Activated B cell treated with CpG ODN at 0.5 μM for 24 hours (primary cell): ENCODE results near the gene LRRC71. TPM values are rescaled to one million over a fixed set of nuclear protein-coding genes. Genes with fewer than 3 reads are reported as not detected.

Experiments used
- ATAC-seq: fragments of 200-7000 bp; cut with Tn5 transposase; one replicate; pipeline ENCODE4 v1.10.0; 2021; ENCODE audit warnings: low read depth, mild to moderate bottlenecking, moderate library complexity
- CTCF ChIA-PET: fragments of 350-600 bp; sonication (Branson Sonifier 250); formaldehyde crosslinking; loops from one replicate; lab custom pipeline; 2021; ENCODE audit warnings: antibody characterized with exemption; lab: Charles Lee
- POLR2A ChIA-PET: fragments of 350-600 bp; sonication (Branson Sonifier 250); formaldehyde crosslinking; loops from one replicate; lab custom pipeline; 2021; ENCODE audit warnings: antibody characterized with exemption; lab: Charles Lee
- DNase-seq: peaks from one replicate; pipeline ENCODE4 v3.0.0; 2022
- H3K27ac Mint-ChIP-seq: one replicate; pipeline ENCODE4 v1.8.0; 2020; ENCODE audit warnings: mixed read lengths
- H3K27me3 Mint-ChIP-seq: one replicate; pipeline ENCODE4 v1.8.0; 2021; ENCODE audit warnings: mixed read lengths
- H3K36me3 Mint-ChIP-seq: one replicate; pipeline ENCODE4 v1.8.0; 2021; ENCODE audit warnings: low read depth, mixed read lengths
- H3K4me1 Mint-ChIP-seq: one replicate; pipeline ENCODE4 v1.8.0; 2021; ENCODE audit warnings: mixed read lengths
- H3K4me3 Mint-ChIP-seq: one replicate; pipeline ENCODE4 v1.8.0; 2020; ENCODE audit warnings: mild to moderate bottlenecking, mixed read lengths
- H3K9me3 Mint-ChIP-seq: one replicate; pipeline ENCODE4 v1.8.0; 2020; ENCODE audit warnings: mixed read lengths
- CTCF ChIP-seq: fragments of 200-600 bp; IDR thresholded peaks from one replicate; pipeline ENCODE4 v1.8.0; 2022; ENCODE audit warnings: antibody characterized with exemption, mild to moderate bottlenecking
- intact Hi-C: fragments of 100-400 bp; cut with micrococcal nuclease; formaldehyde crosslinking; loops from one replicate; pipeline ENCODE4 v1.15.1; 2024
- total RNA-seq: library from RNA; stranded (reverse); gene quantifications from 2 replicates; pipeline ENCODE4 v1.2.3, GENCODE V29; 2022

Gene LRRC71
- total RNA-seq, 1 donor from 2014 or later: not detected

GRCh38 chr1:156956333-156956732 is 35.9 kb downstream of the LRRC71 start:
- no peak overlapping the region for H3K27ac Mint-ChIP-seq
- no peaks in the 10 kb centered on the region for H3K36me3 Mint-ChIP-seq

DNA sequence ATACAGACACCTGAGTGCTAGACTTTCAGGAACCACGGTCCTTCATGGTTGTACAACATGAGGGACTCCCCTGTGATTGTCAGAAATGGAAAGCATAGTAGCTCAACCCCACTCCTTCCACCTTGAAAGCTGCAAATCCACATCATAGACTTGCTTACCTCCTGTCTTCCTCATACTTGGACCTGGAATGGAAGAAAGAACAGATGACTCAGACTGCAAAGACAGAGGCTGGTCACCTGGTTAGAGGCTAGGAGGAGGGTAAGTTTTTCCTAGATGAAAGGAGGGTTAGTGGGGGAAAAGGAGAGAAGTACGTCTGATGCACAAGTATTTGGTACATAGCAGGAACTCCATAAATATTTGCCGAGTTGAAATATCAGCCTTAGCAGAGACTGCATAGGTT is 37.2 kb downstream of the LRRC71 start:
- Mint-ChIP-seq H3K4me3 (no peak overlapping the region), H3K36me3 (no peaks in the 10 kb centered on the region), H3K27ac (no peak overlapping the region), H3K9me3 (peaks cover 2% of the 10 kb centered on the region), H3K27me3 (no peaks in the 10 kb centered on the region), H3K4me1 (peaks cover 6% of the 10 kb centered on the region)
- TF ChIP-seq CTCF: no peak
- intact Hi-C loops: no loop called here
- ATAC-seq (no peak), DNase-seq (no peak)
- POLR2A ChIA-PET: no interaction called here
- CTCF ChIA-PET: no interaction called here

More at GRCh38 chr1:156956333-156956732, 35.9 kb downstream of the LRRC71 start:
- CTCF ChIA-PET: no interaction called here
- no peak for TF ChIP-seq CTCF
- POLR2A ChIA-PET: no interaction called here
- H3K4me3 Mint-ChIP-seq: no peak overlapping the region
- no peak for DNase-seq
- H3K9me3 Mint-ChIP-seq: no peaks in the 10 kb centered on the region
- intact Hi-C loops: no loop called here
- ATAC-seq: no peak
- no peaks in the 10 kb centered on the region for H3K27me3 Mint-ChIP-seq
- peaks cover 6% of the 10 kb centered on the region for H3K4me1 Mint-ChIP-seq

GRCh38 chr1:156958247-156958714 is 37.8 kb downstream of the LRRC71 start:
- no peaks in the 10 kb centered on the region for H3K27me3 Mint-ChIP-seq
- ATAC-seq: no peak
- peaks cover 2% of the 10 kb centered on the region for H3K9me3 Mint-ChIP-seq
- intact Hi-C loops: no loop called here
- DNase-seq: no peak
- no peak for TF ChIP-seq CTCF
- H3K4me1 Mint-ChIP-seq: peaks cover 11% of the 10 kb centered on the region
- no peak overlapping the region for H3K27ac Mint-ChIP-seq
- no peak overlapping the region for H3K4me3 Mint-ChIP-seq
- H3K36me3 Mint-ChIP-seq: no peaks in the 10 kb centered on the region
- POLR2A ChIA-PET: no interaction called here
- CTCF ChIA-PET: no interaction called here

GRCh38 chr1:156959414-156959813 is 39.0 kb downstream of the LRRC71 start:
- Mint-ChIP-seq H3K4me3 (no peak overlapping the region), H3K27ac (no peak overlapping the region), H3K36me3 (no peaks in the 10 kb centered on the region), H3K27me3 (no peaks in the 10 kb centered on the region), H3K9me3 (peaks cover 2% of the 10 kb centered on the region), H3K4me1 (peaks cover 20% of the 10 kb centered on the region)
- ChIA-PET POLR2A (interaction anchor here (0.7 kb wide), 1 partner anchor 33 kb away, joined by 3 read pairs; no protein-coding TSS in a partner anchor), CTCF (no interaction called here)
- no peak for TF ChIP-seq CTCF
- ATAC-seq (no peak), DNase-seq (no peak)
- intact Hi-C loops: no loop called here

DNA sequence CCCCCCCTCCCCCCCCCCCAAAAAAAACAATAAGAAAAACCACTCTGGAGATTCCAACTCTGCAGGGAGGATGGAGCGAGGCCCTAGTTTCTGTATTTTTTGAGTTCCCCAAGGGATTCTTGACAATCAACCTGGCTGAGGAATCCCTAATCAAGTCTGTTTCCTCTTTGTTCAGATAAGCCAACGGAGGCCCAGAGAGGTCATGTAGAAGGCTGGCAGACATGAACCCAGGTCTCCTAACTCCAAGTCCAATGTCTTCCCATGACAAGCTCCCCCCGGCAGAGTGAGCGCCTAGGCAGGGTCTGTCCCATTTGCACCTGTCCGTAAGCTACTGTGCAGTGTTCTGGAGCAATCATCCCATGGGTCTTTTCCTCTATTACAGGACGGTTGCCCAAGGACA is 39.5 kb downstream of the LRRC71 start:
- POLR2A ChIA-PET: interaction anchor here (0.7 kb wide), 1 partner anchor 34 kb away, joined by 3 read pairs; no protein-coding TSS in a partner anchor
- no peak overlapping the region for H3K27ac Mint-ChIP-seq
- H3K36me3 Mint-ChIP-seq: no peaks in the 10 kb centered on the region
- peaks cover 20% of the 10 kb centered on the region for H3K4me1 Mint-ChIP-seq
- H3K4me3 Mint-ChIP-seq: no peak overlapping the region
- TF ChIP-seq CTCF: no peak
- intact Hi-C loops: no loop called here
- ATAC-seq (no peak), DNase-seq (no peak)
- CTCF ChIA-PET: no interaction called here
- peaks cover 2% of the 10 kb centered on the region for H3K9me3 Mint-ChIP-seq
- no peaks in the 10 kb centered on the region for H3K27me3 Mint-ChIP-seq
